Peyer's patch (tissue), 4 donors: ENCODE measurements around the gene TMEM186.

Experiments
- POLR2A ChIP-seq, 2 donors: fragments of 450-650 bp; IDR thresholded peaks; one replicate each; pipeline ENCODE4 v1.5.1; 2017; ENCODE audit warnings: antibody characterized with exemption in 2 of 2, mild to moderate bottlenecking in 2 of 2, moderate library complexity in 2 of 2
- TF ChIP-seq, protein P1 (sequence below), 6 experiments: fragments of 450-650 bp in 4 of 6; fragments of 200-600 bp in 2 of 6; sonication (generic) in 1 of 6; IDR thresholded peaks; one replicate each; pipeline ENCODE4 v1.5.1; 2017 to 2019; ENCODE audit warnings: antibody characterized with exemption in 6 of 6, mild to moderate bottlenecking in 3 of 6, moderate library complexity in 1 of 6

DNA sequence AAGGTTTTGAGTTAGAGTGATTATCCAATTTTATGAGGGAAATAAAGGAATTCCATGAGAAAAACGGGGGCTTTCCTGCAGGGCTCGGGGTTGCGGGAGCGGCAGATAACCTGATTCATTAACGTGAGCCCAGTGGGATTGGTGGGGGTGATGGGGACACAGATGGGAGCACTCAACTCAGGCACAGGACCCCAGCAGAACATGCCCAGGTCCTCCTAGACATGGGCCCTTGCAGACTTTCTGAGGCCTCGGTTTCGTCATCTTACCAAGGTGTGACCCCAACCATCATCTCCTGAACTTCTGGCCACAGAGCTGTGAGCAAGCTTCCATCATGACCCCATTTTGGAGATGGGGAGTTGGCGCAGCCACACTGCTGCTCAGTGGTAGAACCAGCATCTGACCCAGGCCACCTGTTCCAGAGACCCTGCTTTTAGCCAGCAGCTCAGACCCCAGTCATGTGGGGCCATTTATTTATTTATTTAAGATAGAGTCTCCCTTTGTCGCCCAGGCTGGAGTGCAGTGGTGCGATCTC, 49.0 kb upstream of the TMEM186 start:
- TF ChIP-seq, protein P1, sequence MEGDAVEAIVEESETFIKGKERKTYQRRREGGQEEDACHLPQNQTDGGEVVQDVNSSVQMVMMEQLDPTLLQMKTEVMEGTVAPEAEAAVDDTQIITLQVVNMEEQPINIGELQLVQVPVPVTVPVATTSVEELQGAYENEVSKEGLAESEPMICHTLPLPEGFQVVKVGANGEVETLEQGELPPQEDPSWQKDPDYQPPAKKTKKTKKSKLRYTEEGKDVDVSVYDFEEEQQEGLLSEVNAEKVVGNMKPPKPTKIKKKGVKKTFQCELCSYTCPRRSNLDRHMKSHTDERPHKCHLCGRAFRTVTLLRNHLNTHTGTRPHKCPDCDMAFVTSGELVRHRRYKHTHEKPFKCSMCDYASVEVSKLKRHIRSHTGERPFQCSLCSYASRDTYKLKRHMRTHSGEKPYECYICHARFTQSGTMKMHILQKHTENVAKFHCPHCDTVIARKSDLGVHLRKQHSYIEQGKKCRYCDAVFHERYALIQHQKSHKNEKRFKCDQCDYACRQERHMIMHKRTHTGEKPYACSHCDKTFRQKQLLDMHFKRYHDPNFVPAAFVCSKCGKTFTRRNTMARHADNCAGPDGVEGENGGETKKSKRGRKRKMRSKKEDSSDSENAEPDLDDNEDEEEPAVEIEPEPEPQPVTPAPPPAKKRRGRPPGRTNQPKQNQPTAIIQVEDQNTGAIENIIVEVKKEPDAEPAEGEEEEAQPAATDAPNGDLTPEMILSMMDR (IDR thresholded peaks at IDR 0.05), result no peak
- TF ChIP-seq POLR2A (IDR thresholded peaks at IDR 0.05), result no peak
